Ureter (tissue), 1 donor: Measurements from ENCODE around the gene TXLNB. TPM values are rescaled to one million over a fixed set of nuclear protein-coding genes. Genes with fewer than 3 reads are reported as not detected.
A peak's percentile ranks its signal among the peaks of the same experiment; 100 is the strongest.

Source experiments
- DNase-seq: peaks from one replicate; pipeline ENCODE4 v3.0.0-alpha.2; 2020; ENCODE audit warnings: low spot score
- total RNA-seq: library from RNA; stranded (reverse); gene quantifications from one replicate; pipeline ENCODE4 v1.2.4, GENCODE V29; 2023
- donor health status: DM: yes; HTN: yes; CAD: no.

The TXLNB gene
- total RNA-seq, 1 donor from 2014 or later, result 0.94 TPM

GRCh38 chr6:139271056-139271455, 20.7 kb downstream of the TXLNB start:
- no peak for DNase-seq

GRCh38 chr6:139270249-139270648, 21.5 kb downstream of the TXLNB start:
- no peak for DNase-seq

- DNase-seq, result no peak
Measured at GRCh38 chr6:139265512-139266190, 26.1 kb downstream of the TXLNB start.

GRCh38 chr6:139262519-139263300, 29.1 kb downstream of the TXLNB start:
- no peak for DNase-seq

- DNase-seq, result no peak
Measured at GRCh38 chr6:139257821-139258398, 33.9 kb downstream of the TXLNB start.

GRCh38 chr6:139257291-139257690, 34.5 kb downstream of the TXLNB start:
- no peak for DNase-seq

GRCh38 chr6:139256087-139256486, 35.7 kb downstream of the TXLNB start:
- DNase-seq, result no peak

GRCh38 chr6:139254196-139254595, 37.6 kb downstream of the TXLNB start:
- no peak for DNase-seq

GRCh38 chr6:139253656-139254055, 38.1 kb downstream of the TXLNB start:
- no peak for DNase-seq

GRCh38 chr6:139251691-139252390, 40.0 kb downstream of the TXLNB start:
- no peak for DNase-seq

- no peak for DNase-seq
Measured at GRCh38 chr6:139251045-139251690, 40.6 kb downstream of the TXLNB start.

GRCh38 chr6:139250296-139251044, 41.3 kb downstream of the TXLNB start:
- peak; percentile 51 for DNase-seq

GRCh38 chr6:139249395-139249794, 42.4 kb downstream of the TXLNB start:
- DNase-seq, result no peak

- no peak for DNase-seq
Measured at GRCh38 chr6:139248911-139249310, 42.9 kb downstream of the TXLNB start.

GRCh38 chr6:139247618-139248017, 44.2 kb downstream of the TXLNB start:
- no peak for DNase-seq

GRCh38 chr6:139243536-139243935, 48.3 kb downstream of the TXLNB start:
- DNase-seq, result no peak

- DNase-seq, result no peak
Measured at GRCh38 chr6:139242457-139243240, 49.1 kb downstream of the TXLNB start.

GRCh38 chr6:139240161-139241010, 51.4 kb downstream of the TXLNB start:
- DNase-seq, result no peak

- DNase-seq, result no peak
Measured at GRCh38 chr6:139239064-139239463, 52.7 kb downstream of the TXLNB start.
